Measurements from ENCODE around the gene IGF2BP2. TPM values are rescaled to one million over a fixed set of nuclear protein-coding genes. Genes with fewer than 3 reads are reported as not detected.
A peak's percentile ranks its signal among the peaks of the same experiment; 100 is the strongest.

IGF2BP2 gene
- total RNA-seq, 4 donors from 2014 or later = 3.9 to 13.5 (median 8.1) TPM

GRCh38 chr3:185651971-185652370, 172.9 kb downstream of the IGF2BP2 start:
- Histone ChIP-seq H3K27ac (peak overlapping the region in 1 of 4 donors; percentile 31), H3K36me3 (no peaks in the 10 kb centered on the region), H3K9me3 (no peaks in the 10 kb centered on the region), H3K4me3 (no peak overlapping the region), H3K4me1 (peaks cover 2 to 20% (median 13%) of the 10 kb centered on the region in 3 donors), H3K27me3 (no peaks in the 10 kb centered on the region)
- ATAC-seq = no peak
- TF ChIP-seq POLR2AphosphoS5 (IDR thresholded peaks at IDR 0.05) (no peak), POLR2A (IDR thresholded peaks at IDR 0.05) (no peak), EP300 (IDR thresholded peaks at IDR 0.05) (no peak)
- TF ChIP-seq, protein P1, sequence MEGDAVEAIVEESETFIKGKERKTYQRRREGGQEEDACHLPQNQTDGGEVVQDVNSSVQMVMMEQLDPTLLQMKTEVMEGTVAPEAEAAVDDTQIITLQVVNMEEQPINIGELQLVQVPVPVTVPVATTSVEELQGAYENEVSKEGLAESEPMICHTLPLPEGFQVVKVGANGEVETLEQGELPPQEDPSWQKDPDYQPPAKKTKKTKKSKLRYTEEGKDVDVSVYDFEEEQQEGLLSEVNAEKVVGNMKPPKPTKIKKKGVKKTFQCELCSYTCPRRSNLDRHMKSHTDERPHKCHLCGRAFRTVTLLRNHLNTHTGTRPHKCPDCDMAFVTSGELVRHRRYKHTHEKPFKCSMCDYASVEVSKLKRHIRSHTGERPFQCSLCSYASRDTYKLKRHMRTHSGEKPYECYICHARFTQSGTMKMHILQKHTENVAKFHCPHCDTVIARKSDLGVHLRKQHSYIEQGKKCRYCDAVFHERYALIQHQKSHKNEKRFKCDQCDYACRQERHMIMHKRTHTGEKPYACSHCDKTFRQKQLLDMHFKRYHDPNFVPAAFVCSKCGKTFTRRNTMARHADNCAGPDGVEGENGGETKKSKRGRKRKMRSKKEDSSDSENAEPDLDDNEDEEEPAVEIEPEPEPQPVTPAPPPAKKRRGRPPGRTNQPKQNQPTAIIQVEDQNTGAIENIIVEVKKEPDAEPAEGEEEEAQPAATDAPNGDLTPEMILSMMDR (IDR thresholded peaks at IDR 0.05) = no peak
- 96% methylated on average over 6 of the region's 9 CpGs; no CpG with 5 or more reads in 1 of the 2 donors for WGBS, 2 donors (ENCODE audit: low coverage in 1 of 2)

- Histone ChIP-seq H3K4me3 (no peak overlapping the region), H3K36me3 (peaks cover 0 to 9% of the 10 kb centered on the region in 2 donors), H3K4me1 (peaks cover 0 to 13% (median 0%) of the 10 kb centered on the region in 3 donors), H3K9me3 (no peaks in the 10 kb centered on the region), H3K27me3 (peaks cover 9% of the 10 kb centered on the region), H3K27ac (no peak overlapping the region)
- ATAC-seq = no peak
- TF ChIP-seq POLR2AphosphoS5 (IDR thresholded peaks at IDR 0.05) (no peak), POLR2A (IDR thresholded peaks at IDR 0.05) (no peak)
- TF ChIP-seq, protein P1 (IDR thresholded peaks at IDR 0.05) = no peak
- 70 to 100% methylated on average over 1 to 2 of the region's 10 CpGs for WGBS, 2 donors (ENCODE audit: low coverage in 1 of 2)
Measured at GRCh38 chr3:185649414-185649813, 175.4 kb downstream of the IGF2BP2 start.

- no peak for TF ChIP-seq POLR2AphosphoS5 (IDR thresholded peaks at IDR 0.05)
- Histone ChIP-seq H3K36me3 (peaks cover 0 to 9% of the 10 kb centered on the region in 2 donors), H3K4me3 (no peak overlapping the region), H3K4me1 (peaks cover 0 to 13% (median 0%) of the 10 kb centered on the region in 3 donors), H3K9me3 (no peaks in the 10 kb centered on the region), H3K27me3 (peaks cover 9% of the 10 kb centered on the region), H3K27ac (no peak overlapping the region)
- no peak for ATAC-seq
- 93 to 100% methylated on average over 3 of the region's 4 CpGs for WGBS, 2 donors (ENCODE audit: low coverage in 1 of 2)
Measured at GRCh38 chr3:185648396-185648795, 176.4 kb downstream of the IGF2BP2 start.

GRCh38 chr3:185647880-185648210, 177.0 kb downstream of the IGF2BP2 start:
- 80 to 95% methylated on average over 1 to 7 of the region's 10 CpGs for WGBS, 2 donors (ENCODE audit: low coverage in 1 of 2)
- Histone ChIP-seq H3K36me3 (peaks cover 0 to 9% of the 10 kb centered on the region in 2 donors), H3K4me1 (peaks cover 0 to 13% (median 0%) of the 10 kb centered on the region in 3 donors), H3K27me3 (peaks cover 9% of the 10 kb centered on the region), H3K9me3 (no peaks in the 10 kb centered on the region), H3K4me3 (no peak overlapping the region), H3K27ac (no peak overlapping the region)
- ATAC-seq = no peak
- TF ChIP-seq POLR2AphosphoS5 (IDR thresholded peaks at IDR 0.05) = no peak
- TF ChIP-seq POLR2A (IDR thresholded peaks at IDR 0.05) = no peak
- no peak for TF ChIP-seq EP300 (IDR thresholded peaks at IDR 0.05)
- TF ChIP-seq, protein P1 (IDR thresholded peaks at IDR 0.05) = no peak

DNA sequence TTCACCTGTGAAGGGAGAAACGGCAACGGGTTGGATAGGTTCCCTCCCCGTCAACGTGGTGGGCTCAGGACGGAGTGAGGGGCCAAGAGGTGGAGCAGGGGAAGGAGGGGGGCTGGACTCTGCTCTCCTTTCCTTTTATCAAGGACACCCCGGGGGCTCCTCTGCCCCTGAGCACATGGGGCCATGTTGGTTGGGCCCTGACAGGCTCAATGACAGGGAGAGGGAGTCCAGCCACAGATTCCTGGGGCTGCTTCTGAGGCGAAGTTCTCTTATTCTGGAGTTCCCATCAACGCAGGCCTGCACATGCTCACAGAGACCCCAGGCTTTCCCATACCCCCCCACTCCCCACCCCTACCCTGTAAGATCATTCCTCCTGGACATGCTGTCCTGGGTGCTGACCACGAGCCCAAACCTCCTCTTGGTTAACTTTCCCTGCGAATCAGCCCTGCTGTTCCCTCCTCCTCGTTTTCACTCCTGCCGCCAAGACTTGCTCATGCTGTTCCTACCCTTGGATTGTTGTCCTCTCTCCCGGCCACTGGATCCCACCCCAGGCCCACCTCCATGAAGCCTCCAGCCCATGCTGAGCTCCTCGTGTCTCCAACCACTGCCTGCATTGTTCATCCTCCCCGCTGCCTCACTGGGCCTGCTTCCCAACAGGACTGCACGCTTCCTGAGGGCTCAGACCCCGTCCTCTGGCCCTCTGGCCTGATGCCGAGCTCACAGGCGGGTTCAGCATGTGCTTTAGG, 177.5 kb downstream of the IGF2BP2 start:
- Histone ChIP-seq H3K4me3 (no peak overlapping the region), H3K27me3 (peaks cover 9% of the 10 kb centered on the region), H3K9me3 (no peaks in the 10 kb centered on the region), H3K27ac (no peak overlapping the region), H3K36me3 (peaks cover 0 to 9% of the 10 kb centered on the region in 2 donors), H3K4me1 (peaks cover 0 to 13% (median 0%) of the 10 kb centered on the region in 3 donors)
- TF ChIP-seq EP300 (IDR thresholded peaks at IDR 0.05) (no peak), POLR2AphosphoS5 (IDR thresholded peaks at IDR 0.05) (no peak), POLR2A (IDR thresholded peaks at IDR 0.05) (no peak)
- TF ChIP-seq, protein P1 (IDR thresholded peaks at IDR 0.05) = no peak
- no peak for ATAC-seq
- 83 to 86% methylated on average over 7 to 13 of the region's 19 CpGs for WGBS, 2 donors (ENCODE audit: low coverage in 1 of 2)
